Stimulated activated CD8-positive, alpha-beta memory T cell treated with anti-CD3 and anti-CD28 coated beads, Interleukin-4, amount 100 ng/mL, for 24 hours (primary cell): ENCODE data around the gene MACF1.
"Not testable (repeated sequence)": the region's sequence is repeated elsewhere in the genome, so short reads cannot be mapped to it uniquely, and the experiment has no call there.

Source experiments
- DNase-seq: peaks from one replicate; pipeline ENCODE4 v3.0.0-alpha.2; 2020; ENCODE audit warnings: low read depth

The MACF1 gene

DNA sequence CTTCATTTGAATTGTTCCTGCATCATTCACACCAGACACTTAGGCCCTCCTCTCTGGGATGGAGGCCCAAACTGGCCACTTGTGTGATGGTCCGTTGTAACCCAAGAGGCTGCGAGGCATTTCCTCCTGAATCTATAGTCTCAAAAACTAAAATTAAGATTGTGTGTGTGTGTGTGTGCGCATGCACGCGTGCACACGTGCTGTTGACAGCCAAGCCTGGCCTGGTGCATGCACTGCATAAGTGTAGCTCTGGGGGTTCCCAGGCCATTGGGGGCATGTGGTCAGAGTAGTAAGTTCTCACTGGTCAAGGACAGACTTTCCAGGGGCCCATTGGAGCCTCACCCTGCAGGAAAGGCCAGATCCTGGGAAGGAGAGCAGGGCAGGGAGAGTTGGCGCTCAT is 313.4 kb downstream of the MACF1 start:
- DNase-seq, result not testable (repeated sequence)

GRCh38 chr1:39519376-39519775 is 314.9 kb downstream of the MACF1 start:
- not testable (repeated sequence) for DNase-seq

DNA sequence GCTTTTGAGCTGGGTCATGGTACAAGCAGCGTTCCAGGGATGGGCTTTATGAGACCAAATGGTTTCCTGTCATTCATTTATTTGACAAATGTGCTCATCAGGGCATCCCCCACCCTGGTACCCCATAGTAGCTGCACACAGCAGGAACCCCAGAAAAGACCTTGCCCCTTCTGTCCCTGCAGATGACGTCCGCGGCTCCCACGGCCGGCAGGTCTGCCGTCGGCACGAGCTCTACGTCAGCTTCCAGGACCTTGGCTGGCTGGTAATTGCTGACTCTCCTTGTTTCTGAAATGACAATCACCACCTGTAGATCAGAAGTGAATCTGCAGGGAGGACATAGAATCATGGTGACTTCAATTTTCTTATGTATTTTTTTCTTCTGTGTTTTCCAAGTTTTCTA is 317.7 kb downstream of the MACF1 start:
- DNase-seq, result not testable (repeated sequence)

GRCh38 chr1:39522661-39523567 is 318.4 kb downstream of the MACF1 start:
- DNase-seq, result no peak

DNA sequence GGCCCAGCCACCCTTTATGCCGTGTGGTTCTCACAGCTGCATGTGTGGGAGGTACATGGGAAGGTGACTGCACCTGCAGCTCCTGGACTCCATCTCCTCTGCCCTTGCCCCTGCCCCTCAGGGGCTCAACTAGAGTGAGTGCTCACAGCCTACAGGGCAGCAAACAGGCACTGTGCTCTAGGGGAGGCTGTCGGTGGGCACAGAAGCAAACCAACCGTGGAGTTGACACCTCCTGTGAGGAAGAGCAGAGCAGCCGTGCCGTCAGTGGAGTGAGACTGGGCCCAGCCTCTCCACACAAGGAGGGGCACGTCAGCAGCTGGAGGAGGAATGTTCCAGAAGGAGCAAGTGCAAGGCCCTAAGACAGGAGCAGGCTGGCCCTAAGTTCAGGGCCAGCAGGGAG is 319.7 kb downstream of the MACF1 start:
- DNase-seq, result no peak

DNA sequence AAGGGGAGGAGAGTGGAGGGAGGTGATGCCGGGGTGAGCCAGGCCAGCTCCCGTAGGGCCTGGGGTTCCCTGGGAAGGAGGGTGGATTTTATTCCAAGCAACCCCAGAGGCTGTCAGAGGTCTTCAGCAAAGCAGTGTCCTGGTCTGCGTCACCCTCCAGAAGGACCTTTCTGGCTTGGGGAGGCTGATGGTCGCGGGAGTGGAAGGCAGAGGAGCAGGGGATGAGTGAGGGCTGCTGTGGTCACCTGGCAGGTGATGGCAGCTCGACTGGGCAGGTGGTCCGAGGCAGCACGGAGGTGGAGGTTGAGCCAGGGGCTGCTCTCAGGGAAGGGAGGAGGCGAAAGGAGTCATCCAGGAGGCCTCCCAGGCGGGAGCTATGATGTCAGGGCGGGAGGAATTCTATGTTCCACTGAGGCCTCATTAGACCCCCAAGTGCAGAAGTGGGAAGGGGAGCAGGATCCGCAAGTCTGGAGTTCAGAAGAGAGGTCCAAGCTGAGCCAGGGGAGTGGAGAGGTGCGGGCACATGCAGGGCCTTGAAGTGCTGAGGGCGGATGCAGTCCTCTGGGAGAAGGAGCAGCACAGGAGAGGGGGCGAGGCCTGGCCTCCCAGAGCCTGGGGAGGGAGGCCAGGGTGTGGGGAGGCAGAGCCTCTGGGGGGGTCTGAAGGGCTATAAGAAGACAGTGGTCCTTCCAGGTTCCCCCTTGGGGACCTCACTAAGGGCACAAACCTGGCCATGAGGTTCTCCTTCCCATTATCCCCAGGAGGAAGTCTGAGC is 320.3 kb downstream of the MACF1 start:
- DNase-seq, result no peak

DNA sequence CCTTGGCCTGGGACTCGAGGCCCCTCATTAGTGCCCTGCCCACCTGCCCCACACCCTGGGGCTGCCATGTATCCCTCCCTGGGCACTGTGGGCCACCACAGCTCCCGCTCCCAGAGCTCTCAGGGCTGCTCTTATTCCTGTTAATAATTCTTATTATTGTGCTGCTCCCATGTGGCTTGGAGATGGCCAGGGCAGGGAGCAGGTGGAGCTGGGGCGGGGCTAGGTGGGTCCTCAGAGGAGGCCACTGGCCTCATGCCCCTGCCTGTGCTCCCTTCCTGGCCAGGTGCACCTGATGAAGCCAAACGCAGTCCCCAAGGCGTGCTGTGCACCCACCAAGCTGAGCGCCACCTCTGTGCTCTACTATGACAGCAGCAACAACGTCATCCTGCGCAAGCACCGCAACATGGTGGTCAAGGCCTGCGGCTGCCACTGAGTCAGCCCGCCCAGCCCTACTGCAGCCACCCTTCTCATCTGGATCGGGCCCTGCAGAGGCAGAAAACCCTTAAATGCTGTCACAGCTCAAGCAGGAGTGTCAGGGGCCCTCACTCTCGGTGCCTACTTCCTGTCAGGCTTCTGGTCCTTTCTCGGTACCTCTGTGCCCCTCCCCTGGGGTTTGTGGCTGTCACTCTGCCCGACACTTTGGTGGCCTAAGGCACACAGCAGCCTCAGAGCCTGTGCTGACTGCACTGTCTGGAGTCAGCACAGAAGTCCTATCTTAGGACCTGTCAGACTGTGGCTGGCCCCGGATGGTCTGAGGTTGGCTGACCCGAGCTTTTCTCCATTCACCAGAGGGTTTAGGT is 321.1 kb downstream of the MACF1 start:
- peak; percentile 15 for DNase-seq

- DNase-seq, result no peak
Observed at GRCh38 chr1:39526466-39527189, 322.1 kb downstream of the MACF1 start.

DNA sequence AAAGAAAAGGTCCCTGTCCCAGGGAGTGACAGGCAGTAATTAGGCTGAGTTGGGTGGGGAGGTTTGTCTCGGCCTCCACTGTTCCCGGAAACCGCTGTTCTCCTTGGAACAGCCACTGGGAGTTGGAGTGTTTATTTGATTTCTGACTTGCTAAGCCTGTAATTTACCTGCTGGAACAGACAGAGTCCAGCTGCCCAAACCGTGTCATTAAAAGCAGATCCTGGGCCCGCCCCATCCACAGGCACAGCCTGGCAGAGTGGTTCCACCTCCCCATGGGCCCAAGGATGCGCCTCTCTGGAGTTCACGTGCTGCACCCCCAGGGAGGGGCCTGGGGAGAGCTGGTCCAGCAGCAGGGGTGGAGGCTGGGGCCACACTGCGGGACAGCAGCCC is 322.7 kb downstream of the MACF1 start:
- DNase-seq, result not testable (repeated sequence)

DNA sequence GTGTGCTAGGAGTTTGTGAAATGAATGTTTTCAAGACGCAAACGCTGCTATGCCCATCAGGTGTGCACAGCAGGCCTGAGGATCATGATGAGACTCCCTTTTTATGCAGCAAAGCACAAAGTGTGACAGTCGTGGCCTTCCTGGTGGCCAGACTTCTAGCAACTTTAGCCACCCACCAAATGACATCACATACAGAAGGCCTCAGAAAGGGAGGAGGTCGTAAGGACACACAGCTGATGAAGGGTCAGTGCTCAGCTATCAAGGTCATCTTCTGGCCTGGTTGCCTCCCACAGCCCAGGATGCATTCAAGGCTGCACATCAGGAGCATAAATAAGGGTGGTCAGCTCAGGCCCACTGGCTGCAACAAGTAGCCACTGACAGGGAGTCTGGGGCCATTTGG is 323.6 kb downstream of the MACF1 start:
- no peak for DNase-seq

- DNase-seq, result no peak
Observed at GRCh38 chr1:39529901-39530535, 325.5 kb downstream of the MACF1 start.

DNA sequence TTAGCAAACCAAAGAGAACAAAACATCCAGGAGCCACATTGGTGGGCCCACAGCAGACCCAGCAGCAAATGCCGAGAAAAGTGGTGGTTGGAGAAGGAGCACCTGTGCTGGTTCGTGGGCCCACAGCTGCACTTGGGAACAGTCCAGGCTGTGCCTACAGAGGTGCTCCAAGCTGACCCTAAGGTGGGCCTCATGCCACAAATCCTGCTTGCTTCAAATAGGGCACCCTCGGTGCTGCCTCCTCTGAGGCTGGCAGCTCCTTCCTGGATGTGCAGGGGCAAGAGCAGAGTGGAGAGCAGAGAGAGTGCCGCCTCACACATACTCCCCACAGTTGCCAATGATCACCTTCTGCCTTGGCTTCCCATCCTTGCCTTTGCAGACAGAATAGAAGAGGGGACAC is 327.0 kb downstream of the MACF1 start:
- no peak for DNase-seq

- no peak for DNase-seq
Observed at GRCh38 chr1:39533442-39533841, 328.9 kb downstream of the MACF1 start.
